Liver (tissue), 3 donors: ENCODE data around the gene DNMT1.

ENCODE experiments used
- ATF3 ChIP-seq: IDR thresholded peaks from 2 replicates; pipeline ENCODE4 v1.6.1; 2016; ENCODE audit warnings: antibody characterized with exemption
- CTCF ChIP-seq: fragments of 150-350 bp; IDR thresholded peaks from 2 replicates; pipeline ENCODE4 v1.5.1; 2017; ENCODE audit warnings: improper control_type of control experiment, low read depth, low read length; ENCODE audit not compliant: missing input control
- EGR1 ChIP-seq, 2 donors: IDR thresholded peaks; 2 replicates each; pipeline ENCODE4 v1.6.1; 2016 to 2018; ENCODE audit warnings: antibody characterized with exemption in 2 of 2, low read depth in 2 of 2
- FOXA1 ChIP-seq: IDR thresholded peaks from 2 replicates; pipeline ENCODE4 v1.6.1; 2016; ENCODE audit warnings: antibody characterized with exemption
- FOXA2 ChIP-seq: IDR thresholded peaks from 2 replicates; pipeline ENCODE4 v1.6.1; 2016; ENCODE audit warnings: antibody characterized with exemption
- GABPA ChIP-seq, 2 donors: IDR thresholded peaks in 1 of 2; conservative IDR thresholded peaks in 1 of 2; 2 replicates each; pipeline ENCODE4 v1.6.1; 2016; ENCODE audit warnings: antibody characterized with exemption in 2 of 2, mild to moderate bottlenecking in 1 of 2, moderate library complexity in 1 of 2
- JUND ChIP-seq, 2 donors: IDR thresholded peaks; 2 replicates each; pipeline ENCODE4 v1.6.1; 2016; ENCODE audit warnings: antibody characterized with exemption in 2 of 2
- MAX ChIP-seq: IDR thresholded peaks from 2 replicates; pipeline ENCODE4 v1.6.1; 2016; ENCODE audit warnings: antibody characterized with exemption
- RAD21 ChIP-seq, 2 donors: IDR thresholded peaks; 2 replicates each; pipeline ENCODE4 v1.6.1; 2016; ENCODE audit warnings: antibody characterized with exemption in 2 of 2, mild to moderate bottlenecking in 2 of 2
- REST ChIP-seq: IDR thresholded peaks from 2 replicates; pipeline ENCODE4 v1.6.1; 2016; ENCODE audit warnings: antibody characterized with exemption, mild to moderate bottlenecking
- RXRA ChIP-seq, 2 donors: IDR thresholded peaks; 2 replicates each; pipeline ENCODE4 v1.6.1; 2017 to 2018; ENCODE audit warnings: antibody characterized with exemption in 2 of 2, mild to moderate bottlenecking in 1 of 2
- TAF1 ChIP-seq: conservative IDR thresholded peaks from 2 replicates; pipeline ENCODE4 v1.6.1; 2016; ENCODE audit warnings: antibody characterized with exemption, mild to moderate bottlenecking
- ZBTB33 ChIP-seq: IDR thresholded peaks from 2 replicates; pipeline ENCODE4 v1.6.1; 2016; ENCODE audit warnings: antibody characterized with exemption
- donor health status: healthy.
- donor health status: healthy.

GRCh38 chr19:10134040-10134439 is 60.7 kb downstream of the DNMT1 start:
- TF ChIP-seq CTCF (no peak), GABPA (IDR thresholded peaks at IDR 0.05 in 1 of 2, conservative IDR thresholded peaks at IDR 0.05 in 1 of 2) (no peak), MAX (no peak), ATF3 (no peak), TAF1 (no peak), RXRA (IDR thresholded peaks at IDR 0.05) (no peak), JUND (IDR thresholded peaks at IDR 0.05) (no peak), ZBTB33 (no peak), EGR1 (IDR thresholded peaks at IDR 0.05; ENCODE audit: low read depth in 2 of 2) (no peak), REST (no peak), RAD21 (IDR thresholded peaks at IDR 0.05) (no peak), FOXA2 (no peak), FOXA1 (no peak)
